ENCODE data around the gene DDX39B. TPM values are rescaled to one million over a fixed set of nuclear protein-coding genes. Genes with fewer than 3 reads are reported as not detected.

DDX39B gene
- total RNA-seq, 1 experiment from 2014 or later = 673 TPM

DNA sequence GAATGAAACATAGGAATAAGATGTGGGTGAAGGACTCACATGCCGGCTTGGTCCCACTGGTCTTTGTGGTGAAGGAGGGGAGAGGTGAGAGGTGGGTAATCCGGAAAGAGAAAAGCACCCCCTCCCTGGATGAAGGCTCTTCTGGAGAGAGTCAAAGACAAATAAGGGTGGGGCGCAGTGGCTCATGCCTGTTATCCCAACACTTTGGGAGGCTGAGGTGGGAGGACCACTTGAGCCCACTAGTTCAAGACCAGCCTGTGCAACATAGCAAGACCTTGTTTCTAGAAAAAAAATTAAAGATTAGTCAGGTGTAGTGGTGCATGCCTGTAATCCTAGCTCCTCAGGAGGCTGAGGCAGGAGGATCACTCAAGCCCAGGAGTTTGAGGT lies 37.3 kb upstream of the DDX39B start:
- Histone ChIP-seq H3K4me1 (no peaks in the 10 kb centered on the region), H3K9me3 (replicated peaks) (no peaks in the 10 kb centered on the region), H3K27ac (no peak overlapping the region), H3K36me3 (no peaks in the 10 kb centered on the region), H3K4me3 (no peak overlapping the region), H3K27me3 (no peaks in the 10 kb centered on the region; the same call in 1 of the 2 replicates)
- no peak for DNase-seq

DNA sequence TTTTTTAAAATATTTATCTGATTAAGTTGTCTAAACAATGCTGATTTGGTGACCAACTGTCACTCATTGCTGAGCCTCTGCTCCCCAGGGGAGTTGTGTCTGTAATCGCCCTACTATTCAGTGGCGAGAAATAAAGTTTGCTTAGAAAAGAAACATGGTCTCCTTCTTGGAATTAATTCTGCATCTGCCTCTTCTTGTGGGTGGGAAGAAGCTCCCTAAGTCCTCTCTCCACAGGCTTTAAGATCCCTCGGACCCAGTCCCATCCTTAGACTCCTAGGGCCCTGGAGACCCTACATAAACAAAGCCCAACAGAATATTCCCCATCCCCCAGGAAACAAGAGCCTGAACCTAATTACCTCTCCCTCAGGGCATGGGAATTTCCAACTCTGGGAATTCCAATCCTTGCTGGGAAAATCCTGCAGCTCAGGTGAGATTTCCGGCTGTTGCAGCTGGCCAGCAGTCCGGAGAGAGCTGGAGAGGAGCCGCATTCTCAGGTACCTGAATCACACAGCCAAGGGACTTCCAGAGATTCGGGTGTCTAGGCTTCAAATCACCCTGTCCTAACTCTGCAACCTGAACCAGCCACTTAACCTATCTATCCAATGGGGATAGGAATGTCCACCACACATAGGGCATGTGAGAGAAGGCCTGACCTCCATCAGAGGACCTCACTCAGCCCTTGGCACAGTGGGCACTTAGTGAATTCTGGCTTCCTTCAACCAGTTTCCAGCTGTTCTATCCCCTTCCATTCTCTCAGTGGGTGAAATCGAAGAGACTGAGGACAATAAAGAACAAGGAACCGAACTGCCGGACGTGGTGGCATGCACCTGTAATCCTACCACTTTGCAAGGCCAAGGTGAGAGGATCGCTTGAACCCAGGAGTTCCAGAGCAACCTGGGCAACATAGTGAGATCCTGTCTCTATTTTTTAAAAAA lies 36.6 kb upstream of the DDX39B start:
- H3K36me3 ChIP-seq = no peaks in the 10 kb centered on the region
- no peak for DNase-seq
- no peaks in the 10 kb centered on the region; the same call in 1 of the 2 replicates for H3K27me3 ChIP-seq
- no peaks in the 10 kb centered on the region for H3K9me3 ChIP-seq (replicated peaks)
- H3K4me3 ChIP-seq = no peak overlapping the region
- H3K27ac ChIP-seq = no peak overlapping the region
- no peaks in the 10 kb centered on the region for H3K4me1 ChIP-seq

DNA sequence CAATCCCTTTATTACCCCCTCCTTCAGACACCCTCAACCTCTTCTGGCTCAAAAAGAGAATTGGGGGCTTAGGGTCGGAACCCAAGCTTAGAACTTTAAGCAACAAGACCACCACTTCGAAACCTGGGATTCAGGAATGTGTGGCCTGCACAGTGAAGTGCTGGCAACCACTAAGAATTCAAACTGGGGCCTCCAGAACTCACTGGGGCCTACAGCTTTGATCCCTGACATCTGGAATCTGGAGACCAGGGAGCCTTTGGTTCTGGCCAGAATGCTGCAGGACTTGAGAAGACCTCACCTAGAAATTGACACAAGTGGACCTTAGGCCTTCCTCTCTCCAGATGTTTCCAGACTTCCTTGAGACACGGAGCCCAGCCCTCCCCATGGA lies 35.8 kb upstream of the DDX39B start:
- no peak overlapping the region for H3K27ac ChIP-seq
- no peaks in the 10 kb centered on the region for H3K4me1 ChIP-seq
- no peak overlapping the region for H3K4me3 ChIP-seq
- no peak for DNase-seq
- no peaks in the 10 kb centered on the region for H3K36me3 ChIP-seq
- H3K9me3 ChIP-seq (replicated peaks) = no peaks in the 10 kb centered on the region
- peaks cover 2% of the 10 kb centered on the region; the same call in 1 of the 2 replicates for H3K27me3 ChIP-seq

DNA sequence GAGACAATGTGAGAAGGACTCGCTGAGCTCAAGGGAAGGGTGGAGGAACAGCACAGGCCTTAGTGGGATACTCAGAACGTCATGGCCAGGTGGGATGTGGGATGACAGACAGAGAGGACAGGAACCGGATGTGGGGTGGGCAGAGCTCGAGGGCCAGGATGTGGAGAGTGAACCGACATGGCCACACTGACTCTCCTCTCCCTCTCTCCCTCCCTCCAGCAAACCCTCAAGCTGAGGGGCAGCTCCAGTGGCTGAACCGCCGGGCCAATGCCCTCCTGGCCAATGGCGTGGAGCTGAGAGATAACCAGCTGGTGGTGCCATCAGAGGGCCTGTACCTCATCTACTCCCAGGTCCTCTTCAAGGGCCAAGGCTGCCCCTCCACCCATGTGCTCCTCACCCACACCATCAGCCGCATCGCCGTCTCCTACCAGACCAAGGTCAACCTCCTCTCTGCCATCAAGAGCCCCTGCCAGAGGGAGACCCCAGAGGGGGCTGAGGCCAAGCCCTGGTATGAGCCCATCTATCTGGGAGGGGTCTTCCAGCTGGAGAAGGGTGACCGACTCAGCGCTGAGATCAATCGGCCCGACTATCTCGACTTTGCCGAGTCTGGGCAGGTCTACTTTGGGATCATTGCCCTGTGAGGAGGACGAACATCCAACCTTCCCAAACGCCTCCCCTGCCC lies 35.2 kb upstream of the DDX39B start:
- Histone ChIP-seq H3K36me3 (no peaks in the 10 kb centered on the region), H3K27me3 (peaks cover 5% of the 10 kb centered on the region; the same call in 1 of the 2 replicates), H3K4me3 (no peak overlapping the region), H3K27ac (no peak overlapping the region), H3K9me3 (replicated peaks) (no peaks in the 10 kb centered on the region), H3K4me1 (no peaks in the 10 kb centered on the region)
- no peak for DNase-seq

DNA sequence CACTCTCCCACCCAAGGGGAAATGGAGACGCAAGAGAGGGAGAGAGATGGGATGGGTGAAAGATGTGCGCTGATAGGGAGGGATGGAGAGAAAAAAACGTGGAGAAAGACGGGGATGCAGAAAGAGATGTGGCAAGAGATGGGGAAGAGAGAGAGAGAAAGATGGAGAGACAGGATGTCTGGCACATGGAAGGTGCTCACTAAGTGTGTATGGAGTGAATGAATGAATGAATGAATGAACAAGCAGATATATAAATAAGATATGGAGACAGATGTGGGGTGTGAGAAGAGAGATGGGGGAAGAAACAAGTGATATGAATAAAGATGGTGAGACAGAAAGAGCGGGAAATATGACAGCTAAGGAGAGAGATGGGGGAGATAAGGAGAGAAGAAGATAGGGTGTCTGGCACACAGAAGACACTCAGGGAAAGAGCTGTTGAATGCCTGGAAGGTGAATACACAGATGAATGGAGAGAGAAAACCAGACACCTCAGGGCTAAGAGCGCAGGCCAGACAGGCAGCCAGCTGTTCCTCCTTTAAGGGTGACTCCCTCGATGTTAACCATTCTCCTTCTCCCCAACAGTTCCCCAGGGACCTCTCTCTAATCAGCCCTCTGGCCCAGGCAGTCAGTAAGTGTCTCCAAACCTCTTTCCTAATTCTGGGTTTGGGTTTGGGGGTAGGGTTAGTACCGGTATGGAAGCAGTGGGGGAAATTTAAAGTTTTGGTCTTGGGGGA lies 34.3 kb upstream of the DDX39B start:
- H3K27me3 ChIP-seq = peaks cover 14% of the 10 kb centered on the region; the same call in 1 of the 2 replicates
- DNase-seq = peak; percentile 7 to 21
- no peaks in the 10 kb centered on the region for H3K36me3 ChIP-seq
- H3K4me1 ChIP-seq = no peaks in the 10 kb centered on the region
- H3K4me3 ChIP-seq = no peak overlapping the region
- no peak overlapping the region for H3K27ac ChIP-seq
- H3K9me3 ChIP-seq (replicated peaks) = no peaks in the 10 kb centered on the region

DNA sequence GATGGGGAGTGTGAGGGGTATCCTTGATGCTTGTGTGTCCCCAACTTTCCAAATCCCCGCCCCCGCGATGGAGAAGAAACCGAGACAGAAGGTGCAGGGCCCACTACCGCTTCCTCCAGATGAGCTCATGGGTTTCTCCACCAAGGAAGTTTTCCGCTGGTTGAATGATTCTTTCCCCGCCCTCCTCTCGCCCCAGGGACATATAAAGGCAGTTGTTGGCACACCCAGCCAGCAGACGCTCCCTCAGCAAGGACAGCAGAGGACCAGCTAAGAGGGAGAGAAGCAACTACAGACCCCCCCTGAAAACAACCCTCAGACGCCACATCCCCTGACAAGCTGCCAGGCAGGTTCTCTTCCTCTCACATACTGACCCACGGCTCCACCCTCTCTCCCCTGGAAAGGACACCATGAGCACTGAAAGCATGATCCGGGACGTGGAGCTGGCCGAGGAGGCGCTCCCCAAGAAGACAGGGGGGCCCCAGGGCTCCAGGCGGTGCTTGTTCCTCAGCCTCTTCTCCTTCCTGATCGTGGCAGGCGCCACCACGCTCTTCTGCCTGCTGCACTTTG lies 33.6 kb upstream of the DDX39B start, which contains the start of gene TNF:
TSS of gene TNF (plus strand) at position 231 of the 567 bp plus-strand sequence. CDS start at position 408, 177 bp downstream.
- no peak within 1 kb of the TSS for H3K4me3 ChIP-seq
- H3K27me3 ChIP-seq = peaks cover 14% of the 10 kb centered on the region; the same call in 1 of the 2 replicates
- H3K9me3 ChIP-seq (replicated peaks) = no peaks in the 10 kb centered on the region
- DNase-seq = no peak
- no peaks in the 10 kb centered on the region for H3K4me1 ChIP-seq
- no peak within 1 kb of the TSS for H3K27ac ChIP-seq
- no peaks in the 10 kb centered on the region for H3K36me3 ChIP-seq

DNA sequence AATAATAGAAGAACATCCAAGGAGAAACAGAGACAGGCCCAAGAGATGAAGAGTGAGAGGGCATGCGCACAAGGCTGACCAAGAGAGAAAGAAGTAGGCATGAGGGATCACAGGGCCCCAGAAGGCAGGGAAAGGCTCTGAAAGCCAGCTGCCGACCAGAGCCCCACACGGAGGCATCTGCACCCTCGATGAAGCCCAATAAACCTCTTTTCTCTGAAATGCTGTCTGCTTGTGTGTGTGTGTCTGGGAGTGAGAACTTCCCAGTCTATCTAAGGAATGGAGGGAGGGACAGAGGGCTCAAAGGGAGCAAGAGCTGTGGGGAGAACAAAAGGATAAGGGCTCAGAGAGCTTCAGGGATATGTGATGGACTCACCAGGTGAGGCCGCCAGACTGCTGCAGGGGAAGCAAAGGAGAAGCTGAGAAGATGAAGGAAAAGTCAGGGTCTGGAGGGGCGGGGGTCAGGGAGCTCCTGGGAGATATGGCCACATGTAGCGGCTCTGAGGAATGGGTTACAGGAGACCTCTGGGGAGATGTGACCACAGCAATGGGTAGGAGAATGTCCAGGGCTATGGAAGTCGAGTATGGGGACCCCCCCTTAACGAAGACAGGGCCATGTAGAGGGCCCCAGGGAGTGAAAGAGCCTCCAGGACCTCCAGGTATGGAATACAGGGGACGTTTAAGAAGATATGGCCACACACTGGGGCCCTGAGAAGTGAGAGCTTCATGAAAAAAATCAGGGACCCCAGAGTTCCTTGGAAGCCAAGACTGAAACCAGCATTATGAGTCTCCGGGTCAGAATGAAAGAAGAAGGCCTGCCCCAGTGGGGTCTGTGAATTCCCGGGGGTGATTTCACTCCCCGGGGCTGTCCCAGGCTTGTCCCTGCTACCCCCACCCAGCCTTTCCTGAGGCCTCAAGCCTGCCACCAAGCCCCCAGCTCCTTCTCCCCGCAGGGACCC lies 32.6 kb upstream of the DDX39B start:
- DNase-seq = no peak
- Histone ChIP-seq H3K27ac (no peak overlapping the region), H3K36me3 (no peaks in the 10 kb centered on the region)

DNA sequence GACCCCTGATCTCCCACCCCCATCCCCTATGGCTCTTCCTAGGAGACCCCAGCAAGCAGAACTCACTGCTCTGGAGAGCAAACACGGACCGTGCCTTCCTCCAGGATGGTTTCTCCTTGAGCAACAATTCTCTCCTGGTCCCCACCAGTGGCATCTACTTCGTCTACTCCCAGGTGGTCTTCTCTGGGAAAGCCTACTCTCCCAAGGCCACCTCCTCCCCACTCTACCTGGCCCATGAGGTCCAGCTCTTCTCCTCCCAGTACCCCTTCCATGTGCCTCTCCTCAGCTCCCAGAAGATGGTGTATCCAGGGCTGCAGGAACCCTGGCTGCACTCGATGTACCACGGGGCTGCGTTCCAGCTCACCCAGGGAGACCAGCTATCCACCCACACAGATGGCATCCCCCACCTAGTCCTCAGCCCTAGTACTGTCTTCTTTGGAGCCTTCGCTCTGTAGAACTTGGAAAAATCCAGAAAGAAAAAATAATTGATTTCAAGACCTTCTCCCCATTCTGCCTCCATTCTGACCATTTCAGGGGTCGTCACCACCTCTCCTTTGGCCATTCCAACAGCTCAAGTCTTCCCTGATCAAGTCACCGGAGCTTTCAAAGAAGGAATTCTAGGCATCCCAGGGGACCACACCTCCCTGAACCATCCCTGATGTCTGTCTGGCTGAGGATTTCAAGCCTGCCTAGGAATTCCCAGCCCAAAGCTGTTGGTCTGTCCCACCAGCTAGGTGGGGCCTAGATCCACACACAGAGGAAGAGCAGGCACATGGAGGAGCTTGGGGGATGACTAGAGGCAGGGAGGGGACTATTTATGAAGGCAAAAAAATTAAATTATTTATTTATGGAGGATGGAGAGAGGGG lies 31.7 kb upstream of the DDX39B start:
- DNase-seq = no peak
- no peaks in the 10 kb centered on the region for H3K4me1 ChIP-seq
- no peak overlapping the region for H3K4me3 ChIP-seq
- H3K9me3 ChIP-seq (replicated peaks) = no peaks in the 10 kb centered on the region
- no peaks in the 10 kb centered on the region for H3K36me3 ChIP-seq
- H3K27ac ChIP-seq = no peak overlapping the region
- H3K27me3 ChIP-seq = peaks cover 14% of the 10 kb centered on the region; the same call in 1 of the 2 replicates

More for the DNA sequence above, 32.6 kb upstream of the DDX39B start:
- no peaks in the 10 kb centered on the region for H3K4me1 ChIP-seq
- no peak overlapping the region for H3K4me3 ChIP-seq
- H3K9me3 ChIP-seq (replicated peaks) = no peaks in the 10 kb centered on the region
- peaks cover 14% of the 10 kb centered on the region; the same call in 1 of the 2 replicates for H3K27me3 ChIP-seq

DNA sequence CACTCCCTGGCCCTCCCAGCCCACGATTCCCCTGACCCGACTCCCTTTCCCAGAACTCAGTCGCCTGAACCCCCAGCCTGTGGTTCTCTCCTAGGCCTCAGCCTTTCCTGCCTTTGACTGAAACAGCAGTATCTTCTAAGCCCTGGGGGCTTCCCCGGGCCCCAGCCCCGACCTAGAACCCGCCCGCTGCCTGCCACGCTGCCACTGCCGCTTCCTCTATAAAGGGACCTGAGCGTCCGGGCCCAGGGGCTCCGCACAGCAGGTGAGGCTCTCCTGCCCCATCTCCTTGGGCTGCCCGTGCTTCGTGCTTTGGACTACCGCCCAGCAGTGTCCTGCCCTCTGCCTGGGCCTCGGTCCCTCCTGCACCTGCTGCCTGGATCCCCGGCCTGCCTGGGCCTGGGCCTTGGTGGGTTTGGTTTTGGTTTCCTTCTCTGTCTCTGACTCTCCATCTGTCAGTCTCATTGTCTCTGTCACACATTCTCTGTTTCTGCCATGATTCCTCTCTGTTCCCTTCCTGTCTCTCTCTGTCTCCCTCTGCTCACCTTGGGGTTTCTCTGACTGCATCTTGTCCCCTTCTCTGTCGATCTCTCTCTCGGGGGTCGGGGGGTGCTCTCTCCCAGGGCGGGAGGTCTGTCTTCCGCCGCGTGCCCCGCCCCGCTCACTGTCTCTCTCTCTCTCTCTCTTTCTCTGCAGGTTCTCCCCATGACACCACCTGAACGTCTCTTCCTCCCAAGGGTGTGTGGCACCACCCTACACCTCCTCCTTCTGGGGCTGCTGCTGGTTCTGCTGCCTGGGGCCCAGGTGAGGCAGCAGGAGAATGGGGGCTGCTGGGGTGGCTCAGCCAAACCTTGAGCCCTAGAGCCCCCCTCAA lies 30.5 kb upstream of the DDX39B start, which contains the start of gene LTA:
TSS of gene LTA (plus strand) at position 249 of the 871 bp plus-strand sequence. CDS start at position 703, 454 bp downstream.
- Histone ChIP-seq H3K36me3 (no peaks in the 10 kb centered on the region), H3K4me1 (no peaks in the 10 kb centered on the region), H3K9me3 (replicated peaks) (no peaks in the 10 kb centered on the region), H3K27me3 (peaks cover 14% of the 10 kb centered on the region; the same call in 1 of the 2 replicates), H3K4me3 (no peak within 1 kb of the TSS), H3K27ac (no peak within 1 kb of the TSS)
- DNase-seq = no peak

DNA sequence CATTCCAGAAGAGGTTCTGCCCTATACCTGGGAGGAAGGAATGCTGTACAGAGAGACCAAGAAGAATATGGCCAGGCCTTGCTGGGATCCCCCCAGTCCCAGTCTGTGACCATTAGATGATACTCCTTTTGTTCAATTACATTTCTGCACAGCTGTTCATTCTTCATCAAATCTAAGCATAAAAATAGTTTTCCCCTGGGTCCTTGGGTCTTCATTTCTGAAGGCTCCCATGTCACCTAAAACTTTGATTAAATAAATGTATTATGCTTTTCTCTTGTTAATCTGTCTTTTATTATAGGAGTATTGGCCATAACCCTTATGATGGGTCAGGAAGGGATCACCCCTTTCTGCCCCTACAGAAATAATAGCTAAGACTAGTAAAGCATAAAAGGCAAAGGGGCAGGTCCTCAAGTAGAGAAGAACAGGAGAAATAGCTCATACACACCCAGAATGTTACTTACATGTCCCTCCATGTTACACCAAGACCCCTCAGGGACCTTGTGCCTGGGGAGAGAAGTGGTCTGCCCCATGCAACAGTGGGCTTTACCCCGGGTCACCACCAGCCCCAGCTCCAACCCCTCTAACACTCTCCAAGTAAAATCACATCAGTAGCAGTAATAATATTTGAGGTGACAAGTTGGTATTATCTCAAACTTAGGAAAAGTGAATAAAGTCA lies 28.2 kb upstream of the DDX39B start:
- no peaks in the 10 kb centered on the region for H3K9me3 ChIP-seq (replicated peaks)
- H3K27me3 ChIP-seq = peaks cover 14% of the 10 kb centered on the region; the same call in 1 of the 2 replicates
- H3K36me3 ChIP-seq = no peaks in the 10 kb centered on the region
- no peak overlapping the region for H3K4me3 ChIP-seq
- no peak overlapping the region for H3K27ac ChIP-seq
- no peak for DNase-seq
- H3K4me1 ChIP-seq = no peaks in the 10 kb centered on the region

DNA sequence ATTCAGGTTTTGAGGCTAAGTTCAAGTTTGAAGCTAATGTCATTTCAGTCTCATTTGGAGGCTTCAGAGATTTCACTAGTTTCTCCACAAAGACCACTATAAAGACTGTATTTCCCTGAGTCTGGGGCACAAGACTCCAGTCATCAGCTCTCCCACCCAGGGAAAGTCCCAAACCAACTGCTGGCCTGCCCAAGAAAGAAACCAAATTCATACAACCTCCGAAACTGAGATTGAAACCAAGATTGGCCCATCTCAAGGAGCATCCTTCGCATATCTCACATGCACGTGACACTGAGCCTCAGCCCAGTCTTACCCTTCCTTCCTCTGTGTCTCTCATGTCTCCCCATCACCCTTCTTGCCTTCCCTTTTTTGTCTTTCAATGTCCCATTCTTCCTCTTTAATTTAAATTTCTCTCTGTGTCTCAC lies 26.7 kb upstream of the DDX39B start:
- H3K36me3 ChIP-seq = no peaks in the 10 kb centered on the region
- no peaks in the 10 kb centered on the region for H3K9me3 ChIP-seq (replicated peaks)

More for the DNA sequence above, 26.7 kb upstream of the DDX39B start:
- peaks cover 3% of the 10 kb centered on the region; the same call in 1 of the 2 replicates for H3K4me1 ChIP-seq
- H3K27ac ChIP-seq = no peak overlapping the region
- peaks cover 14% of the 10 kb centered on the region; the same call in 1 of the 2 replicates for H3K27me3 ChIP-seq
- no peak overlapping the region for H3K4me3 ChIP-seq
- DNase-seq = no peak
